Fibroblast of mammary gland (primary cell): ENCODE results near the gene UST.

Source experiments
- DNase-seq: peaks from one replicate; pipeline ENCODE4 v3.0.0-alpha.2; 2010; ENCODE audit warnings: low read depth
- H3K4me3 ChIP-seq: 2 replicates; pipeline ENCODE4 v1.5.1; 2011; ENCODE audit warnings: low read depth, mild to moderate bottlenecking, low read length, moderate library complexity; ENCODE audit not compliant: control insufficient read depth
- CTCF ChIP-seq: conservative IDR thresholded peaks from 2 replicates; pipeline ENCODE4 v1.5.1; 2011; ENCODE audit warnings: low read depth, low read length, inconsistent platforms; ENCODE audit not compliant: control insufficient read depth, insufficient read depth

The UST gene

GRCh38 chr6:149075616-149076354 lies 329.0 kb downstream of the UST start:
- peak; percentile 32 for DNase-seq
- no peak overlapping the region for H3K4me3 ChIP-seq
- TF ChIP-seq CTCF, result no peak

- DNase-seq, result no peak
- TF ChIP-seq CTCF, result no peak
- H3K4me3 ChIP-seq, result no peak overlapping the region
These were observed 329.5 kb downstream of the UST start for GRCh38 chr6:149076355-149076734.

- DNase-seq, result peak; percentile 26
- no peak overlapping the region for H3K4me3 ChIP-seq
- TF ChIP-seq CTCF, result no peak
These were observed 330.4 kb downstream of the UST start for GRCh38 chr6:149077208-149077607.

- no peak overlapping the region for H3K4me3 ChIP-seq
- DNase-seq, result no peak
- TF ChIP-seq CTCF, result no peak
These were observed 331.5 kb downstream of the UST start for GRCh38 chr6:149078211-149078782.

- no peak for TF ChIP-seq CTCF
- no peak overlapping the region for H3K4me3 ChIP-seq
- no peak for DNase-seq
These were observed 332.6 kb downstream of the UST start for GRCh38 chr6:149079456-149079855.

- H3K4me3 ChIP-seq, result no peak overlapping the region
- TF ChIP-seq CTCF, result no peak
- peak; percentile 82 for DNase-seq
These were observed 333.2 kb downstream of the UST start for GRCh38 chr6:149079911-149080491.

- H3K4me3 ChIP-seq, result no peak overlapping the region
- TF ChIP-seq CTCF, result no peak
- peak; percentile 86 for DNase-seq
These were observed 333.7 kb downstream of the UST start for GRCh38 chr6:149080511-149080910.
